ENCODE data around the gene TNRC18. TPM values are rescaled to one million over a fixed set of nuclear protein-coding genes. Genes with fewer than 3 reads are reported as not detected.

TNRC18 gene
- total and polyA plus RNA-seq, 2 of the 8 experiments (the other 6 are each of a cell fraction or from before 2014, with no cell fraction given) = 1.7 to 8.6 TPM

- H2AK5ac ChIP-seq (ENCODE audit: low read depth, low read length) = no peak overlapping the region
- no peak for DNase-seq (ENCODE audit: low read depth in 1 of 2, low spot score in 2 of 2)
- H3K4me1 ChIP-seq (replicated peaks in 1 of 4; ENCODE audit: control insufficient read depth in 3 of 4, insufficient read depth in 4 of 4, low read length in 3 of 4) = peaks cover 0 to 6% (median 0%) of the 10 kb centered on the region in 4 experiments; a peak in 4 of 7 replicates
- H2BK20ac ChIP-seq (ENCODE audit: low read length) = no peak overlapping the region
- no peak overlapping the region for H4K8ac ChIP-seq (ENCODE audit: extremely low read depth, insufficient read depth, low read length)
- FAIRE-seq = no peak
- no peaks in the 10 kb centered on the region; the same call in 1 of the 2 replicates for H3K23me2 ChIP-seq (ENCODE audit: low read depth, low read length)
- ChIA-PET POLR2A (ENCODE audit: partially characterized antibody) (interaction anchor here (1.0 to 2.2 kb wide), 4 partner anchors 17 to 38 kb away, joined by 3 to 5 read pairs (median 4); no protein-coding TSS in a partner anchor), CTCF (ENCODE audit: partially characterized antibody) (interaction anchor here (1.0 to 1.7 kb wide), 9 partner anchors 11 to 287 kb away, joined by 3 to 9 read pairs (median 4); no protein-coding TSS in a partner anchor)
- no peak overlapping the region for H3K4me2 ChIP-seq (ENCODE audit: insufficient read depth in 1 of 2, low read depth in 2 of 2, low read length in 2 of 2)
- H4K5ac ChIP-seq (ENCODE audit: insufficient read length, low read depth, low read length) = no peak overlapping the region
- H2BK120ac ChIP-seq (replicated peaks; ENCODE audit: low read depth, low read length) = no peak overlapping the region
- 93% methylated on average over 5 of the region's 7 CpGs; no CpG with 5 or more reads in 1 of the 2 experiments for WGBS, 2 experiments (ENCODE audit: extremely low coverage in 1 of 2, insufficient coverage in 1 of 2, insufficient read length in 1 of 2, insufficient replicate concordance in 2 of 2, low coverage in 1 of 2, low lambda C conversion rate in 2 of 2, missing lambda C conversion rate in 1 of 2)
- no peaks in the 10 kb centered on the region for H3K79me2 ChIP-seq (ENCODE audit: control insufficient read depth in 1 of 2, insufficient read depth in 2 of 2, low read length in 2 of 2)
- no peaks in the 10 kb centered on the region for H3K79me1 ChIP-seq (ENCODE audit: low read depth, low read length)
- no peak overlapping the region for H4K91ac ChIP-seq (replicated peaks; ENCODE audit: insufficient read length, low read length)
- H2BK5ac ChIP-seq (ENCODE audit: low read depth, low read length) = no peak overlapping the region
- H3K27ac ChIP-seq (ENCODE audit: low read depth, low read length) = no peak overlapping the region
- no peaks in the 10 kb centered on the region for H3K9me3 ChIP-seq (ENCODE audit: insufficient read depth in 2 of 2, low read depth in 1 of 2, low read length in 1 of 2)
- H4K20me1 ChIP-seq (replicated peaks in 1 of 2; ENCODE audit: control insufficient read depth in 1 of 2, insufficient read depth in 2 of 2, low read length in 2 of 2) = peaks cover 0 to 4% of the 10 kb centered on the region in 2 experiments
- H3K4me3 ChIP-seq (ENCODE audit: extremely low read depth in 1 of 4, insufficient read depth in 2 of 4, low read depth in 3 of 4, low read length in 4 of 4) = no peak overlapping the region
- H3K4ac ChIP-seq (replicated peaks; ENCODE audit: insufficient read length, low read depth, low read length) = no peak overlapping the region
- peaks cover 0 to 6% (median 3%) of the 10 kb centered on the region in 4 experiments; a peak in 3 of 7 replicates for H3K27me3 ChIP-seq (replicated peaks in 1 of 4; ENCODE audit: control insufficient read depth in 3 of 4, extremely low read depth in 1 of 4, insufficient read depth in 3 of 4, low read length in 3 of 4)
- no peak overlapping the region for H2AFZ ChIP-seq (ENCODE audit: low read length)
- no peak overlapping the region for H3K23ac ChIP-seq (ENCODE audit: insufficient read length)
- no peak overlapping the region for H2BK15ac ChIP-seq (ENCODE audit: low read length)
- TF ChIP-seq RFX5 (IDR thresholded peaks at IDR 0.05; ENCODE audit: borderline replicate concordance, low read depth, low read length) (no peak), SIX5 (IDR thresholded peaks at IDR 0.05; ENCODE audit: low read depth, low read length) (no peak), KDM1A (IDR thresholded peaks at IDR 0.05; ENCODE audit: borderline replicate concordance, low read length) (0 out of 2 replicates have a peak, but pooled peaks have one; percentile 15), KDM4A (IDR thresholded peaks at IDR 0.05; ENCODE audit: low read depth, low read length, severe bottlenecking) (no peak)
- H3K18ac ChIP-seq (ENCODE audit: extremely low read depth, low read length) = no peak overlapping the region
- H3K9ac ChIP-seq (replicated peaks in 1 of 4; ENCODE audit: extremely low read depth in 1 of 4, low read depth in 3 of 4, low read length in 3 of 4) = no peak overlapping the region
- H3K56ac ChIP-seq (replicated peaks; ENCODE audit: insufficient read length, low read depth, low read length) = no peak overlapping the region
- no peaks in the 10 kb centered on the region for H3K36me3 ChIP-seq (ENCODE audit: control insufficient read depth in 2 of 4, insufficient read depth in 4 of 4, low read length in 3 of 4)
- no peak overlapping the region for H3K14ac ChIP-seq (ENCODE audit: insufficient read length)
- no peak overlapping the region for H2BK12ac ChIP-seq (ENCODE audit: low read depth, low read length)
Observed at GRCh38 chr7:5390918-5391317, 32.7 kb downstream of the TNRC18 start.
